HG02938 (cell line): ENCODE data around the gene NCR2.
"Not testable (repeated sequence)": the region's sequence is repeated elsewhere in the genome, so short reads cannot be mapped to it uniquely, and the experiment has no call there.

Source experiments
- ATAC-seq: cut with Tn5 transposase; IDR thresholded peaks from one replicate; pipeline ENCODE4 v1.9.1; 2021; ENCODE audit warnings: mild to moderate bottlenecking, moderate library complexity; ENCODE audit not compliant: unreplicated experiment

The NCR2 gene

DNA sequence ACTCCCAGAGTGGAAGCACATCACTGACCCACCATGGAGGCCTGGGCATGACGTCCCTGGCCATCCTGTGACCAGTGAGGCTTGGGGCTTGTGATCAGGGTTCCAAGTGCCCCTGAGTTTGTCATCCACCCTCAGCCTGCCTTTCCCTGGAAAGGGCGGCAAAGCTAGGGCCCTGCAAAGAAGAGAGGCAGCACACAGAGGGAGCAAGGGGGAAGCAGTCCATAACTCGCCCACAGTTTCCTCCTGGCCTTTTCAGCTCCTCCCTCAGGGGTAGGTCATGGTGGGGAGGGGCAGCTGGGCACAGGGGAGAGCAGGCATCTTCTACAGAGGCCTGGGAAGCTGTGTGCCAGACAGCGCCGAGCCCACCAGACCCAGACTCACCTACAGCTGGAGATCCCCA, at the start of gene NCR2:
Gene NCR2, plus strand, starts transcription at position 313 of the 400 bp plus-strand sequence. CDS start 269 bp downstream, outside the sequence.
- no peak for ATAC-seq

DNA sequence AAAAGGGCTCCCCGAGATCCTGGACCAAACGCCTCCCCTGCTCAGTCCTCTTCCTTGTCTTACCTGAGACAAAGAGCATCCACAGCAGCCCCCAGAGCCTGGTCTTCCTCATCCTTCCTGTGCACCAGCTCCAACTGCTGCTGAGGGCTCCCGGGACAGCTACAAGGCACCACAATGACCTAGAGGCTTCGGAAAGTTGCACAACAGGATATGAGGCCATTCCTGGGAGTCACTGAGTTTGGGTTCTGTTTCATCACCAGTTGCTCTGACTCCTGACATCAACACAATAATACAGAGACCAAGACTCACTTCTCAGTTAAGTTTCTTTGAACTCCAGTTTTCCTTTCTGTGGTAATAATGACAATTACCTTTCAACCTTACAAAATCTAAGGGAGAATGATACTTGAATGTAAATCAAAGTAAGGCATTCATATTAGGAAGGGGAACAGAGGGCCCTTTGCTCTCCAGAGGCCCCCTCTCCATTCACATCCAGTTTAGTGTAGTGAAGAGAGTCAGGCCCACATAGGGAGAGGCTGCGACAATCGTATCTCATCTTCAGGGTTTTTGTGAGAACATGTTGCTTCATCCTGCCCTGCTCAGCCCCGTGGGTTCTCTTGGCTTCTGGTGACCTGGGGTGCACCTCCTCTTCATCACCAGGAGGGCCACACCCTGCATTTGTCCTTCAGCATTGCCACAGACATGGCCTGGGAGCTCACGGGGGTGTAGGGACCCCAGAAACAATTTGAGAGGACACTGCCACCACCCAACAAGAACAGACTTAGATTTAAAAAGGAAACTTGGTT, 48.7 kb upstream of the NCR2 start, which contains the start of gene TREM1:
Gene TREM1, minus strand, starts transcription at position 139 of the 803 bp plus-strand sequence. Its CDS starts 27 bp downstream, at position 112.
- no peak for ATAC-seq

DNA sequence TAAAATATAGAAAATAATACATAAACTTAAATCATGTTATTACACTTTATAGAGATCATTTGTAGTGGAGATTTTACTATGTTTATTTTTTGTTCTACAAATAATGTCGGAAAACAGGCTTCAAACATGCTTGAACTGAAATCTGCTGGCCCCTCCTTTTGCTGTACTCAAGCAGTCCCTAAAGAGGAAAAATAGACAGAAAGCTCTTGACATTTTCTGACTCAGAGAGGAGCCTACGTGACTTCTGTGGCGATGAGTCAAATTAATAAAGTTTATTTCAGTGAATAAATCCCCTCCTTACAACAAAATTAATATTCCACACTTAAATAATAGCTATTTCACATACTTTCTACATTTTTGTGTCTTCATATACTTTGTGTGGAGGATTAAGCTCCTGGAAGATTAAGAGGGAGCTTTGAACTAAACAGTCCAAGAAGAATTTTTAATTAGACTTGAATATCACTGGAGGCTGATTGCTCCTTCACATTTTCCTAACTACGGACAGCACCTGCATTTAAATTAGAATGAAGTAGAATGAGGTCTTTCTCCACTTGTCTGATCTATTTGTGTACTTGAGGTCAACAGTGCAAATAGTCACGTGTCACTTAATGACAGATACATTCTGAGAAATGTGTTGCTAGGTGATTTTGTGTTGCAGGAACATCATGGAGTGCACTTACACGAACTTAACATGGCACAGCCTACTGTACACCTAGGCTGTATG, 47.2 kb upstream of the NCR2 start:
- no peak for ATAC-seq

- ATAC-seq: no peak
Measured at GRCh38 chr6:41288754-41289129, 46.7 kb upstream of the NCR2 start.

DNA sequence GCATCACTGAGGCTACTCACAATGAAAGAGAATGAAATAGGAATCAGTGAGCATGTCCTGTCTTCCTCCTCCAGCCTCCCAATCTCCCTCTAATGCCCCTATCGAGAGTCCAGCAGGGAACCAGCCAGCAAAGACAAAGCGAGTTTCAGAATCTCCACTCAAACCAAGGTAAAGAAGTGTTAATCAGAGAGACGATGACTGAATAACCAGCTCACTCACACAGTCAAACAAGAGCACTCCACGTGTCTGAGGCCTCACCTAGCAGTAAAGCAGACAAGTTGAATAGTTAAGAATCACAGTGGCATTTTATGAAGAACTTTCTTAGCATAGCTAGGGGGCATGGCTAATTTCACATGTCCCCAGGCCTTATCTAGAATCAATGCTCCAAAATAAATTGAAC, 45.6 kb upstream of the NCR2 start:
- no peak for ATAC-seq

- ATAC-seq: no peak
Measured at GRCh38 chr6:41291717-41292116, 43.7 kb upstream of the NCR2 start.

DNA sequence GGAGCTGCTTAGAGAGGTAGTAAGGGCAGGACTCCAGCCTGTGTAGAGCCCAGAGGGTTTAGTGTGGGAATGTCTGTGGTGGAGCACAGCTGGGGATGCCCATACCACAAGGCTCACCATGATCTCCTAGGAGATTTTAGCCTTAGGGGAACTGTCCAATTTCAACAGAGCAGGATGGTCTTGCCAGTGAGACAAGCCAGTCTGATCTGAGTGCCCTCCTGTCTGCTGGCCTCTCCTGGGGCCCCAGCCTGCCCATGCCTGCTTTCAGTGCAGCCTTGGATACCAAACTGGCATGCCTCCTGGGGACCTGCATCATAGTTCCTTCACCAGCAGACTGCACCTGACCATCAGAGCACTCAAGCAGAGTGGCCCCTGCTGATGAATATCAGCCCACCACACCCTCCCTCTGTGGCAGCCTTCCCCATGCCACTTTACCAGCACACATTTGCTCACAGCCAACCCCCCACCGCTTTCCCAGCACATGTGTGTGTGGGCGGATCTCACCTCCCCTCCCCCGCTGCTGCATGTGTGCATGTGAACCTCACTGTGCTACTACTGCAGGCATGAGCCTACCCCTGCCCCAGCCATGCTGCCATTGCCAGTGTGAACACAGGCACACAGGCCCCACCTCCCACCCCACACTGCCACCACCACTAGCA, 41.1 kb upstream of the NCR2 start:
- no peak for ATAC-seq

DNA sequence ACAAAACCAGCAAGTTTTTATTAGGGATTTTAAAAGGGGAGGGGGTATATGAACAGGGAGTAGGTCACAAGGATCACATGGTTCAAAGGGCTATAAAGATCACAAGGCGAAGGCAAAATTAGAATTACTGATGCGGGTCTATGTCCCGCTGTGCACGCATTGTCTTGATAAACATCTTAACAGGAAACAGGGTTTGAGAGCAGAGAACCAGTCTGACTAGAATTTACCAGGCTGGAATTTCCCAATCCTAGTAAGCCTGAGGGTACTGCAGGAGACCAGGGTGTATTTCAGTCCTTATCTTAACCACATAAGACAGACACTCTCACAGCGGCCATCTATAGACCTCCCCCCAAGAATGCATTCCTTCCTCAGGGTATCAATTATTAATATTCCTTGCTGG, 38.2 kb upstream of the NCR2 start:
- not testable (repeated sequence) for ATAC-seq

- ATAC-seq: no peak
Measured at GRCh38 chr6:41298785-41299502, 36.5 kb upstream of the NCR2 start.

DNA sequence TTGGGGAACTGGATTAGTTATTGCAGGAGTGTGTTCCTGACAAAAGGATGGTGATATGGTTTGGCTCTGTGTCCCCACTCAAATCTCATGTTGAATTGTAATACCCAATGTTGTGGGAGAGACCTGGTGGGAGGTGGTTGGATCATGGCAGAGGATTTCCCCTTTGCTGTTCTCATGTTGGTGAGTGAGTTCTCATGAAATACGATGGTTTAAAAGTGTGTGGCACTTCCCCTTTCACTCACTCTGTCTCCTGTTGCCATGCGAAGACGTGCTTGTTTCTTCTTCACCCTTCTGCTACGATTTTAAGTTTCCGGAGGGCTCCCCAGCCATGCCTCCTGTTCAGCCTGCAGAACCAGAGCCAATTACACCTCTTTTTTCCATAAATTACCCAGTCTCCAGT, 32.8 kb upstream of the NCR2 start:
- no peak for ATAC-seq

- no peak for ATAC-seq
Measured at GRCh38 chr6:41306187-41306854, 29.1 kb upstream of the NCR2 start.

- no peak for ATAC-seq
Measured at GRCh38 chr6:41315203-41315602, 20.2 kb upstream of the NCR2 start.

- ATAC-seq: no peak
Measured at GRCh38 chr6:41315943-41316620, 19.3 kb upstream of the NCR2 start.

GRCh38 chr6:41318261-41318653, 17.2 kb upstream of the NCR2 start:
- ATAC-seq: no peak

- peak; percentile 75 for ATAC-seq
Measured at GRCh38 chr6:41318654-41319565, 16.5 kb upstream of the NCR2 start.

- ATAC-seq: no peak
Measured at GRCh38 chr6:41321183-41321582, 14.2 kb upstream of the NCR2 start.

DNA sequence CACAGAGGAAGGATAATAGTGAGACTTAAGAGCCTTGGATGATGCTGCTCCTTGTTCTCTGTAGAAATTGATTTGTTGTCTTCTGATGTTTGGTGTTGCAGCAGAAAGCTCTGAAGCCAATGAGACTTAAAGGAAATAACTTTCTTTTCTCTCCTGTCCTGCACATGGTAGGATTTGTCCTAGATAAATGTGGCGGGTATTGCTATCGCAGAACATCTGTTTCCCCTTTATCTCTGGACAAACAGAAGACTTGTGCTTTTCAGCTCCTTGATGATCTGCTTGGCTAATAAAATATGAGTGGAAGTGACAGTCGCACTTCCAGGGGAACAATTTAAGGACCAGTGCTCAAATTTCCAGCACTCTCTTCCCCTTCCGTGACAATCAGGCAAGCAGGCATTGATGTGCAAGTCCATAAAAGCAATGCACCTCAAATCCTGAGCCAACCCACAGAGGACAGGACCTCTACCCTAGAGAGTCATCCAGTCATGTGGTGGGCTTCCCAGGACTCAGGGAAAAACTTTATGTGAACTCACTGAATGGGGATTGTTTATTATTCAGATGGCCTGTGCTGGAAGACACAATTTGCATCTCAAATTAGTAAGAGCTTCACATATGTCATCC, 9.9 kb upstream of the NCR2 start:
- ATAC-seq: no peak

DNA sequence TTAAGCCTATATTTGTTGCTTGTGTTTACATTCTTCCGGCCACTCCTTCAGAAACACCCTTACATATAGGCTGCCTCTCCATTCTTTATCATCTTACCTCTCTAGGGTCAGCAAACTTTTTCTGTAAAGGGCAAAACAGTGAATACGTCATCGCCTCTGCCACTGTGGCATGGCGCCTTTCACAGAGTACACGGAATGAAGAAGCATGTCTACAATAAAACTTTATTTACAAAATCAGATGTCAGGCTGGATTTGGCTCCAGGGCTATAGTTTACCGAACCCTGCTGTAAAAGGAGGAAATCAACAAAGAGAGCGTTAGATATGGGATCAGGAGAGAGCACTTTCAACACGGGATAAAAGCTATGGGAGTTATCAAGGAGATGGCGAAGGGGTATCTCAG, 9.3 kb upstream of the NCR2 start:
- ATAC-seq: no peak
